ENCODE results near the gene IMPA2.
A peak's percentile ranks its signal among the peaks of the same experiment; 100 is the strongest.

The IMPA2 gene

GRCh38 chr18:11986061-11986460, 4.8 kb downstream of the IMPA2 start:
- H3K4me2 ChIP-seq (ENCODE audit: low read length): no peak overlapping the region
- no peak overlapping the region for H3K4ac ChIP-seq (ENCODE audit: low read depth, low read length)
- no peak overlapping the region for H3K4me3 ChIP-seq (ENCODE audit: low read length)
- no peak overlapping the region for H4K5ac ChIP-seq (ENCODE audit: low read length)
- no peaks in the 10 kb centered on the region for H3K27me3 ChIP-seq (ENCODE audit: insufficient read depth, low read length, poor library complexity)
- no peak overlapping the region for H3K23ac ChIP-seq (ENCODE audit: low read length)
- H2BK5ac ChIP-seq (ENCODE audit: low read length): no peak overlapping the region
- WGBS (ENCODE audit: extremely low coverage, insufficient coverage, low lambda C conversion rate): no CpG with 5 or more reads among the region's 9 CpGs
- H3K56ac ChIP-seq (ENCODE audit: low read length): no peak overlapping the region
- no peak for DNase-seq
- no peak overlapping the region for H2BK120ac ChIP-seq (ENCODE audit: low read depth, low read length)
- peaks cover 34% of the 10 kb centered on the region for H3K79me1 ChIP-seq (ENCODE audit: low read length)
- no peaks in the 10 kb centered on the region for H3K36me3 ChIP-seq (ENCODE audit: control insufficient read depth, insufficient read depth, low read length)
- peaks cover 44% of the 10 kb centered on the region for H3K79me2 ChIP-seq (ENCODE audit: control insufficient read depth, insufficient read depth, low read length)
- no peak overlapping the region for H4K8ac ChIP-seq (ENCODE audit: low read depth, low read length)
- H3K4me1 ChIP-seq (ENCODE audit: control insufficient read depth, low read depth, low read length): peaks cover 11% of the 10 kb centered on the region
- no peak overlapping the region for H3K18ac ChIP-seq (ENCODE audit: low read length)
- no peak overlapping the region for H2AK5ac ChIP-seq (ENCODE audit: low read length)
- no peak overlapping the region for H3K27ac ChIP-seq (ENCODE audit: low read depth, low read length)
- H3K9ac ChIP-seq (ENCODE audit: low read length): no peak overlapping the region
- H2BK15ac ChIP-seq (replicated peaks; ENCODE audit: low read depth): no peak overlapping the region

DNA sequence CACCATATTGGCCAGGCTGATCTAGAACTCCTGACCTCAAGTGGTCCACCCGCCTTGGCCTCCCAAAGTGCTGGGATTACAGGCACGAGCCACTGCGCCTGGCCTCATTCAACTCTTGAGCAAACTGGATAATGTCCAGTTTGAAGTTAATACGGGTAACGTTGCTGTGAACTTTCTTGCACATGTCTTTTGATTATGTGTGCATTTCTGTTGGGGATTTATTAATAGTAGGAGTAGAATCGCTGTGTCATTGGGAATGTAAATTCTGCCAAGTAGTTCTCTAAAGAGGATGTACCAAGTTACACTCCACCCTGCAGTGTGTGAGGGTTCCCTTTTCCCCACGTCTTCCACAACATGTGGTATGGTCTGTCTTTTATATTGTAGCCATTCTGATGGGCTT, 6.2 kb downstream of the IMPA2 start:
- no peaks in the 10 kb centered on the region for H3K36me3 ChIP-seq (ENCODE audit: control insufficient read depth, insufficient read depth, low read length)
- H3K23ac ChIP-seq (ENCODE audit: low read length): no peak overlapping the region
- H2BK15ac ChIP-seq (replicated peaks; ENCODE audit: low read depth): no peak overlapping the region
- H3K4me3 ChIP-seq (ENCODE audit: low read length): no peak overlapping the region
- H2BK5ac ChIP-seq (ENCODE audit: low read length): no peak overlapping the region
- H3K79me1 ChIP-seq (ENCODE audit: low read length): peaks cover 42% of the 10 kb centered on the region
- no peak overlapping the region for H3K4ac ChIP-seq (ENCODE audit: low read depth, low read length)
- H3K4me2 ChIP-seq (ENCODE audit: low read length): no peak overlapping the region
- no peak overlapping the region for H2AK5ac ChIP-seq (ENCODE audit: low read length)
- no peak overlapping the region for H4K8ac ChIP-seq (ENCODE audit: low read depth, low read length)
- H3K79me2 ChIP-seq (ENCODE audit: control insufficient read depth, insufficient read depth, low read length): peaks cover 54% of the 10 kb centered on the region
- peaks cover 11% of the 10 kb centered on the region for H3K4me1 ChIP-seq (ENCODE audit: control insufficient read depth, low read depth, low read length)
- H3K18ac ChIP-seq (ENCODE audit: low read length): no peak overlapping the region
- no peak overlapping the region for H4K5ac ChIP-seq (ENCODE audit: low read length)
- no peak for DNase-seq
- no peaks in the 10 kb centered on the region for H3K27me3 ChIP-seq (ENCODE audit: insufficient read depth, low read length, poor library complexity)
- no peak overlapping the region for H3K56ac ChIP-seq (ENCODE audit: low read length)
- H3K27ac ChIP-seq (ENCODE audit: low read depth, low read length): no peak overlapping the region
- no CpG with 5 or more reads among the region's 7 CpGs for WGBS (ENCODE audit: extremely low coverage, insufficient coverage, low lambda C conversion rate)
- H2BK120ac ChIP-seq (ENCODE audit: low read depth, low read length): no peak overlapping the region
- H3K9ac ChIP-seq (ENCODE audit: low read length): no peak overlapping the region

DNA sequence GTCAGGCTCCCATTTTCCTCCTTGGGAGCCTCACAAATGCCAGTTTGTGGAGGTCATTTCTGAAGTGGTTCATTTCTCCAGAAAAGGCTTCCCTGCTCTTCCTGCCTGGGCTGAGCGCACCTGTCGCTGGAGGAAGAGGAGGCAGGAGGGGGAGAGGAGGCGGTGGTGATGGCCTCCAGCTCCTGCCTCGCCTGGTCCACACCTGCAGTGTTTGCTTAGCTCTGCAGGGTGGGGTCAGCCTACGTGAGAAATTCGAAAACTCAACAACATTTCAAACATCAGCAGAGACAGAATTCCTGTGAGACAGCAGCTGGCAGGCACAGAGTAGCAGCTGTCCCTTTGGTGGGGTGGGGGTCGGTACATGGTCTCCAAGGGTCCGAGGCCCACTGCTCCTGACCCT, 7.9 kb downstream of the IMPA2 start:
- no peak overlapping the region for H2BK15ac ChIP-seq (replicated peaks; ENCODE audit: low read depth)
- H3K56ac ChIP-seq (ENCODE audit: low read length): peak overlapping the region; percentile 34
- no peak for DNase-seq
- H3K79me2 ChIP-seq (ENCODE audit: control insufficient read depth, insufficient read depth, low read length): peaks cover 52% of the 10 kb centered on the region
- H2AK5ac ChIP-seq (ENCODE audit: low read length): no peak overlapping the region
- no peak overlapping the region for H3K18ac ChIP-seq (ENCODE audit: low read length)
- no peaks in the 10 kb centered on the region for H3K27me3 ChIP-seq (ENCODE audit: insufficient read depth, low read length, poor library complexity)
- H4K8ac ChIP-seq (ENCODE audit: low read depth, low read length): no peak overlapping the region
- no peak overlapping the region for H3K4ac ChIP-seq (ENCODE audit: low read depth, low read length)
- no peak overlapping the region for H3K27ac ChIP-seq (ENCODE audit: low read depth, low read length)
- no peak overlapping the region for H4K5ac ChIP-seq (ENCODE audit: low read length)
- WGBS (ENCODE audit: extremely low coverage, insufficient coverage, low lambda C conversion rate): no CpG with 5 or more reads among the region's 8 CpGs
- H2BK5ac ChIP-seq (ENCODE audit: low read length): no peak overlapping the region
- H3K4me2 ChIP-seq (ENCODE audit: low read length): no peak overlapping the region
- peaks cover 34% of the 10 kb centered on the region for H3K79me1 ChIP-seq (ENCODE audit: low read length)
- H3K23ac ChIP-seq (ENCODE audit: low read length): no peak overlapping the region
- peaks cover 4% of the 10 kb centered on the region for H3K4me1 ChIP-seq (ENCODE audit: control insufficient read depth, low read depth, low read length)
- no peak overlapping the region for H2BK120ac ChIP-seq (ENCODE audit: low read depth, low read length)
- no peak overlapping the region for H3K9ac ChIP-seq (ENCODE audit: low read length)
- H3K36me3 ChIP-seq (ENCODE audit: control insufficient read depth, insufficient read depth, low read length): no peaks in the 10 kb centered on the region
- no peak overlapping the region for H3K4me3 ChIP-seq (ENCODE audit: low read length)

DNA sequence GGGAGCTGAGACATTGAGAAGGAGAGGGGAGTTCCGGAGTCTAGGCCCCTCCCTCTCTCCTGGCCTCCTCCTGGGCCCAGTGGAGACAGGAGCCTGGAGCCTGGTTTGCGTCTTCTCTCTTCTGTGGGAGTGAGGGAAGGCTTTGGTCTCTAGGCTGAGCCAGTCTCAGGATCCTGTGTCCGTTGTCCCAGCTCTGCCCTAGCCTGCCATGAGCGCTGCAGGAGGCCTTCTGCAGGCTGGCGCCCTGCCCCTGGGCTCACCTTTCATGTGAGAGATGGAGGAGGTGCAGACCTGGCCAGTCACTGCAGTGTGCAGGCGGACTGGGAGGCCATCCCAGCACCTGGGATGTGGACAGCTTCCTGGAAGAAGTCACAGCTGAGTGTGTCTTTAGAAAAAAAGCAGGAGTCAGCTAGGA, 8.7 kb downstream of the IMPA2 start:
- Histone ChIP-seq H3K27ac (ENCODE audit: low read depth, low read length) (no peak overlapping the region), H3K18ac (ENCODE audit: low read length) (no peak overlapping the region), H2BK5ac (ENCODE audit: low read length) (no peak overlapping the region), H3K79me1 (ENCODE audit: low read length) (peaks cover 33% of the 10 kb centered on the region), H3K27me3 (ENCODE audit: insufficient read depth, low read length, poor library complexity) (no peaks in the 10 kb centered on the region), H2BK15ac (replicated peaks; ENCODE audit: low read depth) (no peak overlapping the region), H3K9ac (ENCODE audit: low read length) (no peak overlapping the region), H3K23ac (ENCODE audit: low read length) (no peak overlapping the region), H3K4ac (ENCODE audit: low read depth, low read length) (no peak overlapping the region), H2BK120ac (ENCODE audit: low read depth, low read length) (no peak overlapping the region), H2AK5ac (ENCODE audit: low read length) (no peak overlapping the region), H3K4me1 (ENCODE audit: control insufficient read depth, low read depth, low read length) (peaks cover 8% of the 10 kb centered on the region), H3K4me3 (ENCODE audit: low read length) (no peak overlapping the region), H4K5ac (ENCODE audit: low read length) (no peak overlapping the region), H3K56ac (ENCODE audit: low read length) (peak overlapping the region; percentile 72), H3K79me2 (ENCODE audit: control insufficient read depth, insufficient read depth, low read length) (peaks cover 49% of the 10 kb centered on the region), H3K4me2 (ENCODE audit: low read length) (no peak overlapping the region), H4K8ac (ENCODE audit: low read depth, low read length) (no peak overlapping the region), H3K36me3 (ENCODE audit: control insufficient read depth, insufficient read depth, low read length) (no peaks in the 10 kb centered on the region)
- DNase-seq: peak; percentile 42
- WGBS (ENCODE audit: extremely low coverage, insufficient coverage, low lambda C conversion rate): no CpG with 5 or more reads among the region's 6 CpGs

GRCh38 chr18:11990539-11990938, 9.2 kb downstream of the IMPA2 start:
- Histone ChIP-seq H2AK5ac (ENCODE audit: low read length) (no peak overlapping the region), H2BK15ac (replicated peaks; ENCODE audit: low read depth) (no peak overlapping the region), H3K4me3 (ENCODE audit: low read length) (no peak overlapping the region), H3K36me3 (ENCODE audit: control insufficient read depth, insufficient read depth, low read length) (no peaks in the 10 kb centered on the region), H3K18ac (ENCODE audit: low read length) (no peak overlapping the region), H3K79me1 (ENCODE audit: low read length) (peaks cover 32% of the 10 kb centered on the region), H3K9ac (ENCODE audit: low read length) (no peak overlapping the region), H3K4me2 (ENCODE audit: low read length) (no peak overlapping the region), H3K4ac (ENCODE audit: low read depth, low read length) (no peak overlapping the region), H2BK120ac (ENCODE audit: low read depth, low read length) (no peak overlapping the region), H3K27me3 (ENCODE audit: insufficient read depth, low read length, poor library complexity) (no peaks in the 10 kb centered on the region), H4K8ac (ENCODE audit: low read depth, low read length) (no peak overlapping the region), H2BK5ac (ENCODE audit: low read length) (no peak overlapping the region), H4K5ac (ENCODE audit: low read length) (no peak overlapping the region), H3K27ac (ENCODE audit: low read depth, low read length) (no peak overlapping the region), H3K79me2 (ENCODE audit: control insufficient read depth, insufficient read depth, low read length) (peaks cover 48% of the 10 kb centered on the region), H3K23ac (ENCODE audit: low read length) (peak overlapping the region; percentile 0), H3K56ac (ENCODE audit: low read length) (peak overlapping the region; percentile 31), H3K4me1 (ENCODE audit: control insufficient read depth, low read depth, low read length) (peaks cover 11% of the 10 kb centered on the region)
- DNase-seq: no peak
- WGBS (ENCODE audit: extremely low coverage, insufficient coverage, low lambda C conversion rate): no CpG with 5 or more reads among the region's 9 CpGs

DNA sequence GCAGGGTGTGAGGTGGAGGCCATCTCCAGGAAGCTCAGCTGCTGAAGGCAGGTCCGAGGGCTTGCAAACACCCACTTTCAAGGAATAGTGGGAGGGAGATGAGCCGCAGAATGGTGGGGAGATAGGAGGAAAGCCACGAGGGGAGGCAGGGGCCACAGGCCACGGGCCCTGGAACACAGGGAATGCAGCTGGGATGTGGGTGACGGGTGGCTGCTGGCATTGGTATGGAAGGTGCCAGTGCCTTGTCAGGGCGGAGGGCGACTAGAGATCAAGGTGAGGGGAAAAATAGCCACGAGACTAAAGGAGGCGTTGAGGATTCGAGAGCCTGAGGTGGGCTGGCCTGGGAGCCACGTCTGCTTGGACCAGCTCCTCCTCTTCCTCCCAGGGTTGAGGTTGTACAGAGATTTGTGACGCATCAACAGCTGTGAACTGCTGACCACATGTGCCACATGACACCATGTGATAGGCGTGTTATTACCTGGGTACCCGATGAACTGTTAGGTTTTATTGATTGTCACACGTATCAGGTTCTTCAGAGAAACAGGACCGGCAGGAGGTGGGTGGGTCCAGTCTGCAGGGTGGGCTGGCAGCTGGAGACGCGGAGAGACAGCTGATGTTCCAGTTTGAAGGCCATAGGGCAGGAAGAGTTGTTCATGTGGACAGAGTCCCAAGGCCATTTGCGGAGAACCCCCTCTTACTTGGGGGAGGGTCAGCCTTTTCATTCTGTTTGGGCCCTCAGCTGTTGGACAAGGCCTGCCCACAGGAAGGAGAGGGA, 9.9 kb downstream of the IMPA2 start:
- H3K4me2 ChIP-seq (ENCODE audit: low read length): no peak overlapping the region
- DNase-seq: no peak
- H3K27ac ChIP-seq (ENCODE audit: low read depth, low read length): no peak overlapping the region
- no peak overlapping the region for H3K9ac ChIP-seq (ENCODE audit: low read length)
- WGBS (ENCODE audit: extremely low coverage, insufficient coverage, low lambda C conversion rate): no CpG with 5 or more reads among the region's 19 CpGs
- peak overlapping the region; percentile 0 for H3K23ac ChIP-seq (ENCODE audit: low read length)
- H3K27me3 ChIP-seq (ENCODE audit: insufficient read depth, low read length, poor library complexity): no peaks in the 10 kb centered on the region
- no peak overlapping the region for H4K8ac ChIP-seq (ENCODE audit: low read depth, low read length)
- H3K36me3 ChIP-seq (ENCODE audit: control insufficient read depth, insufficient read depth, low read length): no peaks in the 10 kb centered on the region
- H3K18ac ChIP-seq (ENCODE audit: low read length): no peak overlapping the region
- H4K5ac ChIP-seq (ENCODE audit: low read length): no peak overlapping the region
- peaks cover 11% of the 10 kb centered on the region for H3K4me1 ChIP-seq (ENCODE audit: control insufficient read depth, low read depth, low read length)
- peaks cover 30% of the 10 kb centered on the region for H3K79me1 ChIP-seq (ENCODE audit: low read length)
- H3K4ac ChIP-seq (ENCODE audit: low read depth, low read length): no peak overlapping the region
- H3K4me3 ChIP-seq (ENCODE audit: low read length): no peak overlapping the region
- no peak overlapping the region for H2AK5ac ChIP-seq (ENCODE audit: low read length)
- no peak overlapping the region for H2BK15ac ChIP-seq (replicated peaks; ENCODE audit: low read depth)
- no peak overlapping the region for H2BK120ac ChIP-seq (ENCODE audit: low read depth, low read length)
- peaks cover 45% of the 10 kb centered on the region for H3K79me2 ChIP-seq (ENCODE audit: control insufficient read depth, insufficient read depth, low read length)
- H2BK5ac ChIP-seq (ENCODE audit: low read length): no peak overlapping the region
- H3K56ac ChIP-seq (ENCODE audit: low read length): no peak overlapping the region
